Heart right ventricle (tissue), 16 donors: Measurements from ENCODE around the gene ADGRD2. TPM values are rescaled to one million over a fixed set of nuclear protein-coding genes. Genes with fewer than 3 reads are reported as not detected.

ENCODE experiments used
- ATAC-seq, 8 donors: fragments of 200-7000 bp; cut with Tn5 transposase; one replicate each; pipeline ENCODE4 v1.9.1; 2020; ENCODE audit warnings: mild to moderate bottlenecking in 8 of 8, moderate library complexity in 8 of 8, moderate number of reproducible peaks in 1 of 8
- DNase-seq, 2 donors: peaks; one replicate each; pipeline ENCODE4 v3.0.0-alpha.2; 2020
- H3K27ac ChIP-seq, 10 donors: fragments of 200-600 bp; sonication (generic) in 2 of 10; one replicate each; pipeline versions ENCODE4 v1.5.0 to v1.8.0; 2020 to 2022; ENCODE audit warnings: mild to moderate bottlenecking in 3 of 10
- H3K27me3 ChIP-seq, 7 donors: fragments of 200-600 bp; one replicate each; pipeline ENCODE4 v1.8.0; 2021 to 2022; ENCODE audit warnings: mild to moderate bottlenecking in 2 of 7
- H3K36me3 ChIP-seq, 9 donors: fragments of 200-600 bp; sonication (generic) in 1 of 9; one replicate each; pipeline versions ENCODE4 v1.5.0 to v1.8.0; 2020 to 2022; ENCODE audit warnings: mild to moderate bottlenecking in 2 of 9
- H3K4me1 ChIP-seq, 9 donors: fragments of 200-600 bp; sonication (generic) in 1 of 9; one replicate each; pipeline versions ENCODE4 v1.5.0 to v1.8.0; 2020 to 2022; ENCODE audit warnings: mild to moderate bottlenecking in 4 of 9
- H3K4me3 ChIP-seq, 10 donors: fragments of 200-600 bp; sonication (generic) in 2 of 10; one replicate each; pipeline versions ENCODE4 v1.5.0 to v1.8.0; 2020 to 2022; ENCODE audit warnings: mild to moderate bottlenecking in 7 of 10, moderate library complexity in 2 of 10
- H3K9me3 ChIP-seq, 11 donors: fragments of 200-600 bp in 10 of 11; sonication (generic) in 2 of 11; one replicate each; pipeline versions ENCODE4 v1.5.0 to v1.8.0; 2013 to 2022; ENCODE audit warnings: mild to moderate bottlenecking in 2 of 11, control low read depth in 1 of 11, moderate library complexity in 1 of 11
- CTCF ChIP-seq, 9 donors: fragments of 200-600 bp; sonication (generic) in 2 of 9; IDR thresholded peaks; one replicate each; pipeline versions ENCODE4 v1.5.0 to v1.8.0; 2021 to 2022; ENCODE audit warnings: antibody characterized with exemption in 9 of 9, mild to moderate bottlenecking in 5 of 9, moderate library complexity in 1 of 9
- WGBS, 2 donors: extraction: QIAGEN DNeasy Blood & Tissue Kit; methylation state at CpG; one replicate each; pipeline ENCODE4 v1.1.7; 2013; ENCODE audit warnings: inconsistent platforms in 1 of 2; 5-methylcytosine and 5-hydroxymethylcytosine counted together
- intact Hi-C, 10 donors: fragments of 100-400 bp; cut with DNase I; formaldehyde crosslinking; loops; one replicate each; pipeline versions ENCODE4 v1.11.1 to v1.14.2; 2022
- polyA plus RNA-seq, 2 donors: library from polyadenylated mRNA; stranded (reverse); fragments of 200-250 nt; gene quantifications; one replicate each; pipeline ENCODE4 v1.2.3, GENCODE V29; 2013
- total RNA-seq, 10 donors: library from RNA; stranded (reverse); fragmentation: NEBNext Ultra II Directional in 3 of 10; extraction: Animal tissue kit (Norgen Biotek cat#: 25700) in 3 of 10; gene quantifications; one replicate each; pipeline versions ENCODE4 v1.2.1 to v1.2.4, GENCODE V29; 2021 to 2023
- donor health status: Arrhythmogenic right ventricular cardiomyopathy.
- donor health status: ischemic (EF 13 %, LVEDD 7.1; RV severe dilation, severe dysfunction).
- donor health status: healthy with polysubstance abuse.
- donor health status: DM: no; HTN: yes; CAD: no.
- donor health status: DM: no; HTN: no; CAD: no.
- donor health status: ischemic (EF 25% LVEDD 6.9; RV normal size, moderate dysfunction).
- donor health status: ischemic (EF 25% LVEDD 5.7; RV mildly dilated, moderate dysfunction).
- donor health status: healthy.
- donor health status: DM: yes; HTN: yes; CAD: no.
- donor health status: Ischemic cardiomyopathy.
- donor health status: ischemic (EF 35%, LVEDD 5.7; RV mildly dilated, moderate dysfunction).
- donor health status: nonischemic (EF 11% LVEDD 7.7; RV severe dilation, severe dysfunction).
- donor health status: DM: yes; HTN: yes; CAD: no.
- donor health status: PGD.
- donor health status: ischemic (EF 29% LVEDD 5.4; RV normal size, mild dysfunction).
- donor health status: nonischemic (EF 23%, LVEDD 6.1; RV moderate dilation, normal function).

ADGRD2 gene
- total and polyA plus RNA-seq, 12 donors, result 0.03 to 0.68 TPM; not detected in 10

- no peak for ATAC-seq
- Histone ChIP-seq H3K4me3 (no peak overlapping the region), H3K27me3 (peaks cover 20 to 91% (median 79%) of the 10 kb centered on the region in 7 donors), H3K9me3 (no peaks in the 10 kb centered on the region), H3K36me3 (no peaks in the 10 kb centered on the region), H3K27ac (no peak overlapping the region), H3K4me1 (peaks cover 0 to 12% (median 4%) of the 10 kb centered on the region in 9 donors)
- 82 to 89% methylated on average over 16 of the region's 16 CpGs for WGBS, 2 donors
- no peak for DNase-seq
- intact Hi-C loops, result no loop called here
- no peak for TF ChIP-seq CTCF (IDR thresholded peaks at IDR 0.05)
These were observed 29.1 kb downstream of the ADGRD2 start for GRCh38 chr9:124479371-124479770.

- WGBS, 2 donors, result 56 to 63% methylated on average over 6 of the region's 6 CpGs
- peaks cover 20 to 91% (median 82%) of the 10 kb centered on the region in 7 donors for H3K27me3 ChIP-seq
- no peaks in the 10 kb centered on the region for H3K9me3 ChIP-seq
- H3K4me1 ChIP-seq, result peaks cover 0 to 12% (median 4%) of the 10 kb centered on the region in 9 donors
- H3K27ac ChIP-seq, result no peak overlapping the region
- TF ChIP-seq CTCF (IDR thresholded peaks at IDR 0.05), result no peak
- ATAC-seq (no peak), DNase-seq (no peak)
- H3K36me3 ChIP-seq, result no peaks in the 10 kb centered on the region
- H3K4me3 ChIP-seq, result no peak overlapping the region
- intact Hi-C loops, result no loop called here
These were observed 29.8 kb downstream of the ADGRD2 start for GRCh38 chr9:124479947-124480620.

- Histone ChIP-seq H3K9me3 (no peaks in the 10 kb centered on the region), H3K4me3 (no peak overlapping the region), H3K36me3 (no peaks in the 10 kb centered on the region), H3K27ac (no peak overlapping the region), H3K4me1 (peaks cover 0 to 12% (median 4%) of the 10 kb centered on the region in 9 donors), H3K27me3 (peaks cover 20 to 91% (median 82%) of the 10 kb centered on the region in 7 donors)
- ATAC-seq, result peak in 2 of 8 donors; percentile 41 to 43
- 9 to 18% methylated on average over 7 of the region's 7 CpGs for WGBS, 2 donors
- TF ChIP-seq CTCF (IDR thresholded peaks at IDR 0.05), result peak in 8 of 9 donors; percentile 6 to 45 (median 33)
- DNase-seq, result no peak
- intact Hi-C loops, result no loop called here
These were observed 30.4 kb downstream of the ADGRD2 start for GRCh38 chr9:124480621-124480981.

GRCh38 chr9:124481115-124481514 lies 30.9 kb downstream of the ADGRD2 start:
- no peak for DNase-seq
- WGBS, 2 donors, result 61 to 70% methylated on average over 17 of the region's 17 CpGs
- Histone ChIP-seq H3K27ac (no peak overlapping the region), H3K27me3 (peaks cover 20 to 91% (median 82%) of the 10 kb centered on the region in 7 donors), H3K4me3 (no peak overlapping the region), H3K4me1 (peaks cover 0 to 12% (median 4%) of the 10 kb centered on the region in 9 donors), H3K9me3 (no peaks in the 10 kb centered on the region), H3K36me3 (no peaks in the 10 kb centered on the region)
- TF ChIP-seq CTCF (IDR thresholded peaks at IDR 0.05), result no peak
- no peak for ATAC-seq
- intact Hi-C loops, result no loop called here
